SJSA1 (cell line): ENCODE data around the gene DDOST. TPM values are rescaled to one million over a fixed set of nuclear protein-coding genes. Genes with fewer than 3 reads are reported as not detected.

ENCODE experiments used
- DNase-seq, 2 experiments: peaks; one replicate each; pipeline ENCODE4 v3.0.0-alpha.2; 2015 to 2020; ENCODE audit warnings: low spot score in 2 of 2, low read depth in 1 of 2
- H3K27ac ChIP-seq: fragments of 250-450 bp; sonication (Bioruptor Pico); 2 replicates; pipeline ENCODE4 v1.5.1; 2020; ENCODE audit warnings: mild to moderate bottlenecking, moderate library complexity
- H3K27me3 ChIP-seq: fragments of 250-450 bp; sonication (Bioruptor Pico); replicated peaks from 2 replicates; pipeline ENCODE4 v1.5.1; 2020; ENCODE audit warnings: mild to moderate bottlenecking, moderate library complexity
- H3K36me3 ChIP-seq: fragments of 250-450 bp; sonication (Bioruptor Pico); 2 replicates; pipeline ENCODE4 v1.5.1; 2020; ENCODE audit warnings: mild to moderate bottlenecking
- H3K4me1 ChIP-seq: fragments of 250-450 bp; sonication (Bioruptor Pico); replicated peaks from 2 replicates; pipeline ENCODE4 v1.6.1; 2021; ENCODE audit warnings: mild to moderate bottlenecking
- H3K4me3 ChIP-seq: fragments of 250-450 bp; sonication (Bioruptor Pico); 2 replicates; pipeline ENCODE4 v1.5.1; 2020; ENCODE audit warnings: mild to moderate bottlenecking
- H3K9me3 ChIP-seq: fragments of 250-450 bp; sonication (Bioruptor Pico); replicated peaks from 2 replicates; pipeline ENCODE4 v1.5.1; 2020; ENCODE audit warnings: mild to moderate bottlenecking
- total RNA-seq: library from RNA; depleted of rRNA; stranded (reverse); fragments of >200 nt; shearing (Covaris generic); gene quantifications from 2 replicates; pipeline ENCODE4 v1.2.3, GENCODE V29; 2014; rRNA removed

Gene DDOST
- total RNA-seq: 249 and 352 TPM in 2 replicates

DNA sequence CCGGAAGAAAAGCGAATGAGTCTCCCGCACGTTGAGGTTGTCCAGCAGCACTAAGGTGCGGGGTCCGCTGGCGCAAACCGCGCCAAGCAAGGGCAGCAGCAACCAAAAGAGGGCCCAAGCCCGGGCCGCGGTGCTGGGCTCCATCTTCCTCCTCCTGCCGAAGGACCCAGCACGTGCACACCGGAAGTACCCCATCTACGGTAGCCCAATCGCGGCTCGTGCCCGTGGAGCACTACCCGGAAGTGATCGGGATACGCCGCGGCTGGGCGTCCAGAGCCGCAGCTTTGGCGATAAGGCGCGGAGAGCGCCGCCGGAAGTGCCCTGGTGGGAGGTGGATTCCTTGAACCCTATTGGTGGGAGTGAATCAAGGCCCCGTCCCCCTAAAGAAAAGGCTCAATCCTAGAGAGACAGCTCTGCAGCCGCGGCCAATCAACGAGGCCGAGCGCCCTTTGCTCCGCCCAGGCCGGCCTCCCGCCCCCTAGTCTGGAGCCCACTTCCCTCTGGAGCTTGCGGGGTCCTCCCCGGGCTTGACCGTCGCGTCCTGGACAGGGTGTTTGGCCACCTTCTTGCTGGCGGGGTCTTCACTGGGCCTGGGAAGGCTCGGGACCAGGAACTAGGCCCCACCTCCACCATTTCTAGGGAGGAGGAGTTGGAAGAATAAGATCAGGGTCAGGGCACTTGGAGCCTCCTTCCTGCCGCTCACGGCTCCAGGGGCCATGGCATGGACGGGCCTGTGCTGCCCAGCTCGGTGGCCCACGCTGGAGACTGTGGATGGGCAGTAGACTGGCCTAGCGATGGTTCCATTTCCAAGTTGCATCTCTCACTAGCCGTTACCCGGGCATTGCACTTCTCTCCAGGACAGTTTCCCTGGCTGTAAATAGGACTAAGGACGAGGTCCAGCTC lies at the start of gene DDOST:
TSS of gene DDOST (minus strand) at position 163 of the 903 bp plus-strand sequence. CDS start at position 144, 19 bp downstream.
- H3K27me3 ChIP-seq: no peaks in the 10 kb centered on the region
- peak; percentile 94 to 98 for DNase-seq
- no peaks in the 10 kb centered on the region for H3K9me3 ChIP-seq
- H3K4me3 ChIP-seq: peak within 1 kb of the TSS; percentile 72
- H3K27ac ChIP-seq: peak within 1 kb of the TSS; percentile 41
- H3K36me3 ChIP-seq: peaks cover 44% of the 10 kb centered on the region
- H3K4me1 ChIP-seq: peaks cover 14% of the 10 kb centered on the region

GRCh38 chr1:20710469-20711284 lies 49.5 kb upstream of the DDOST start:
- no peak for DNase-seq
- H3K4me3 ChIP-seq: no peak overlapping the region
- no peaks in the 10 kb centered on the region for H3K9me3 ChIP-seq
- peaks cover 11% of the 10 kb centered on the region for H3K4me1 ChIP-seq
- no peak overlapping the region for H3K27ac ChIP-seq
- H3K36me3 ChIP-seq: no peaks in the 10 kb centered on the region
- H3K27me3 ChIP-seq: no peaks in the 10 kb centered on the region

DNA sequence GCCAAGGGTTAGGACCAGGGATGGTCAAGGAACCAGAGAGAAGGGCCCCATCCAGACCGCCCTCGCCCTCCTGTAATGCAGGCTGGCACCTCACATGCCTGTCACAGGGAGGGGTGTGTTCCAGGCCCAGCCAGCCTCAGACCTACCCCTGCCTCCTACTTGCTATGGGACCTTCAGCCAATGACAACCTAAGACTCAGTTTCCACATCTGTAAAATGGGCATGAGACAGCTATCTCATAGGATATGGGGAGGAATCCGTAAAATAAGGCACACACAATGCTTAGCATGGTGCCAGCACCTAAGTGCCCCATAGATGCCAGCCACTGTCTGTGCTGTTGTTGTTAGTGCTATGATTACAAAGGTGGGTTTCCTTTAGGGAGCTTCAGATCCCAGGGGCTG lies 48.7 kb upstream of the DDOST start:
- H3K9me3 ChIP-seq: no peaks in the 10 kb centered on the region
- no peak overlapping the region for H3K4me3 ChIP-seq
- DNase-seq: no peak

DNA sequence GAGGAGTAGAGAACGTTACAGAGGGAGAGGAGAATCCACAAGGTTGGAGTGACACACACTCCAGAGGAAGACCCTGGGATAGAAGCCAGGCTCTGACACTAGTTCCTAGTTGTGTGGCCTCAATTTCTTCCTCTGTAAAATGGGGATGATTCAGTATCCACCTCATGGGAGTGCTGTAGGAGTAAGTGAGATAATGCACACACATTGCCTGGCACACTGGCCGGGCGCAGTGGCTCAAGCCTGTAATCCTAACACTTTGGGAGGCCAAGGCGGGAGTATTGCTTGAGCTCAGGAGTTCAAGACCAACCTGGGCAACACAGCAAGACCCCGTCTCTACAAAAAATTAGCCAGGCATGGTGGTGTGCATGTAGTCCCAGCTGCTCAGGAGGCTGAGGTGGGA lies 47.7 kb upstream of the DDOST start:
- Histone ChIP-seq H3K9me3 (no peaks in the 10 kb centered on the region), H3K27ac (no peak overlapping the region), H3K4me3 (no peak overlapping the region), H3K36me3 (no peaks in the 10 kb centered on the region), H3K4me1 (peaks cover 17% of the 10 kb centered on the region), H3K27me3 (no peaks in the 10 kb centered on the region)
- DNase-seq: no peak

More for the DNA sequence above, 48.7 kb upstream of the DDOST start:
- no peaks in the 10 kb centered on the region for H3K27me3 ChIP-seq
- no peaks in the 10 kb centered on the region for H3K36me3 ChIP-seq
- peaks cover 17% of the 10 kb centered on the region for H3K4me1 ChIP-seq
- no peak overlapping the region for H3K27ac ChIP-seq

DNA sequence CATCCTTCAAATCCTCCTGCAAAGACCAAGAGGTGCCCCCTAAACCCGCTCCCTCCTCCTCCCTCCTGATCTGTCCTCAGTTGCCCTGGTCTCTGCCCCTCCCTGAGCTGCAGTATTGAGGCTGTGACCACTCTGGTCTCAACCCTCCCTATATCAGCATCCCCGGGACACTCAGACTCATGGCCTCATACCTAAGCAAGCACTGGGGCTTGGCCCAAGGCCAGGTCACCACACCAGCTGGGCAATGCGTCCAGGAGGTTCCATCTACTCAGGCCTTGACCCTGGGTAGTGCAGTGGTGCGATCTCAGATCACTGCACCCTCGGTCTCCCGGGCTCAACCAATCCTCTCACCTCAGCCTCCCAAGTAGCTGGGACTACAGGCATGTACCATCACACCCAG lies 46.9 kb upstream of the DDOST start:
- Histone ChIP-seq H3K27ac (no peak overlapping the region), H3K36me3 (no peaks in the 10 kb centered on the region), H3K9me3 (no peaks in the 10 kb centered on the region), H3K27me3 (no peaks in the 10 kb centered on the region), H3K4me1 (peaks cover 17% of the 10 kb centered on the region), H3K4me3 (no peak overlapping the region)
- DNase-seq: no peak

- H3K27ac ChIP-seq: no peak overlapping the region
- no peak overlapping the region for H3K4me3 ChIP-seq
- no peaks in the 10 kb centered on the region for H3K9me3 ChIP-seq
- H3K36me3 ChIP-seq: no peaks in the 10 kb centered on the region
- H3K4me1 ChIP-seq: peaks cover 17% of the 10 kb centered on the region
- DNase-seq: no peak
- H3K27me3 ChIP-seq: no peaks in the 10 kb centered on the region
Observed at GRCh38 chr1:20706841-20707240, 45.7 kb upstream of the DDOST start.

GRCh38 chr1:20705203-20705755 lies 44.1 kb upstream of the DDOST start:
- no peaks in the 10 kb centered on the region for H3K36me3 ChIP-seq
- H3K4me1 ChIP-seq: peaks cover 21% of the 10 kb centered on the region
- no peaks in the 10 kb centered on the region for H3K9me3 ChIP-seq
- H3K27ac ChIP-seq: no peak overlapping the region
- no peaks in the 10 kb centered on the region for H3K27me3 ChIP-seq
- DNase-seq: no peak
- no peak overlapping the region for H3K4me3 ChIP-seq

- Histone ChIP-seq H3K4me3 (no peak overlapping the region), H3K9me3 (no peaks in the 10 kb centered on the region), H3K4me1 (peaks cover 24% of the 10 kb centered on the region), H3K36me3 (no peaks in the 10 kb centered on the region), H3K27me3 (no peaks in the 10 kb centered on the region), H3K27ac (no peak overlapping the region)
- no peak for DNase-seq
Observed at GRCh38 chr1:20704390-20705202, 43.4 kb upstream of the DDOST start.

DNA sequence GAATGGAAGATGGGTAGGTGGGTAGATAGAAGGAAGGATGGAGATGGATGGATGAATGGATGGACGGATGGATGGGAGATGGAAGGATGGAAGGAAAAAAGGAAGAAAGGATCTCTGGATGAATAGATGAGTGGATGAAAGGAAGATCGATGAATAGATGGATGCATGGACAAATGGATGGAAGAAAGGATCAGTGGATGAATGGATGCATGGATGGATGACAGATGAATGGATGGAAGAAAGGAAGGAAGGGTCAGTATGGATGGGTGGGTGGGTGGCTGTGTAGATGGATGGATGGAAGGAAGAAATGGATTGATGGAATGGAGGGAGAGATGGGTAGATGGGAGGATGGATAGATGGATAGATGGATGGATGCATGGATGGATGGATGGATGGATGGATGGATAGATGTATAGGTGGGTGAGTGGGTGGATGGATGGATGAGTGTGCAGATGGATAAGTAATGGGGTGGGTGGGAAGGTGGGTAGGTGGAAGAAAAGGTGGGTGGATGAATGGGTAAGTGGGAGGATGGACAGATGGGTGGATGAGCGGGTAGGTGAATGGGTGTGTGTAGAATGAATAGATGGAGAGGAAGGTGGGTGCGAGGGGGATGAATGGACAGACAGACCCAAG lies 42.1 kb upstream of the DDOST start:
- H3K27ac ChIP-seq: no peak overlapping the region
- no peak for DNase-seq
- H3K9me3 ChIP-seq: no peaks in the 10 kb centered on the region
- peaks cover 37% of the 10 kb centered on the region for H3K4me1 ChIP-seq
- H3K27me3 ChIP-seq: no peaks in the 10 kb centered on the region
- no peak overlapping the region for H3K4me3 ChIP-seq
- no peaks in the 10 kb centered on the region for H3K36me3 ChIP-seq

DNA sequence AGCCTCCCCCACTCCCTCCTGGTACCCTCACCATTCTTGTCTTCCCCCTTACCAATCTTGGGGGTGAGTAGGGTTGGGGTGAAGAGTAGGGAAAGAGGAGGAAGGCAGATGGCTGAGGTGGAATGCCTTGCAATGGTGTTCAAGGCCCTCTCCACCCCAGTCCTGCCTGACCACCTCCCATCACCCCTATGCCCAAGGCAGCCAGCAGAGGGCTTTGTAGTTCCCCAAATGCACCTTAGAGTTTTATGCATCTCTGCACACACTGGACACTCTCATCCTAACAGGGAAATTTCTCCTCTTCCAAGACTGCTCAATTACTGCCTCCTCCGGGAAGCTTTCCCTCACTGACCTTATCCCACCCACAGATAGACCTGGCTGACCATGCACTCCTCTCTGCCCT lies 41.2 kb upstream of the DDOST start:
- DNase-seq: no peak
- no peak overlapping the region for H3K4me3 ChIP-seq
- no peaks in the 10 kb centered on the region for H3K9me3 ChIP-seq
- no peaks in the 10 kb centered on the region for H3K36me3 ChIP-seq
- H3K4me1 ChIP-seq: peaks cover 45% of the 10 kb centered on the region
- H3K27me3 ChIP-seq: no peaks in the 10 kb centered on the region
- H3K27ac ChIP-seq: no peak overlapping the region

GRCh38 chr1:20701847-20702246 lies 40.7 kb upstream of the DDOST start:
- Histone ChIP-seq H3K4me1 (peaks cover 48% of the 10 kb centered on the region), H3K4me3 (no peak overlapping the region)

GRCh38 chr1:20701446-20701845 lies 40.3 kb upstream of the DDOST start:
- H3K4me3 ChIP-seq: no peak overlapping the region
- H3K36me3 ChIP-seq: no peaks in the 10 kb centered on the region
- H3K27ac ChIP-seq: no peak overlapping the region
- no peaks in the 10 kb centered on the region for H3K9me3 ChIP-seq
- H3K4me1 ChIP-seq: peaks cover 50% of the 10 kb centered on the region
- H3K27me3 ChIP-seq: no peaks in the 10 kb centered on the region
- no peak for DNase-seq

More at GRCh38 chr1:20701847-20702246, 40.7 kb upstream of the DDOST start:
- Histone ChIP-seq H3K9me3 (no peaks in the 10 kb centered on the region), H3K36me3 (no peaks in the 10 kb centered on the region), H3K27ac (no peak overlapping the region), H3K27me3 (no peaks in the 10 kb centered on the region)
- no peak for DNase-seq
